ENCODE measurements around the gene GLYR1. TPM values are rescaled to one million over a fixed set of nuclear protein-coding genes. Genes with fewer than 3 reads are reported as not detected.

Gene GLYR1
- total and polyA plus RNA-seq, 2 donors from 2014 or later = 47.9 to 119 TPM

DNA sequence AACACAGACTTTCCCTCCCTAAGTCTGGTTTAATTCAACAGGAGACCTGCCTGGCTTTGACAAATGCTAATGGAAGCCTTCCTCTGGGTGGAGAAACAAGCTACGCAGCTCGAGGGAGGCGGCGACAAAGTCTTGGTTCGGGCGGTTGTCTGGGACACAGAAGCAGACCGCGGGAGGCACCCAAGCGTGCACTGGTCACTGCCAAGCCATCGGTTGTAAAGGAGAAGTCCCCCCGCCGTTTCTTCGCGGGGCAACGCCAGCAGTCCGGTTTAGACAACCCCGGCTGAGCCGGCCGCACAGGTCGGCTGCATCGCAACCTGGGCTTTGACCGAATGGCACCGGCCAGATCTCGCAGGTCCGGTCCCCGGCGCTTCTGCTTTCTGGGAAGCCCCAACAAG lies 586 bp downstream of the GLYR1 start:
- peaks cover 4 to 23% (median 17%) of the 10 kb centered on the region in 3 donors for H3K36me3 ChIP-seq (ENCODE audit: control insufficient read depth in 2 of 3, insufficient read depth in 3 of 3, low read length in 3 of 3)
- FAIRE-seq = no peak
- DNase-seq = peak; percentile 70 to 91 (median 81)
- H3K4me1 ChIP-seq (ENCODE audit: control insufficient read depth in 2 of 3, insufficient read depth in 2 of 3, low read depth in 1 of 3, low read length in 3 of 3) = peaks cover 0 to 23% (median 8%) of the 10 kb centered on the region in 3 donors
- peak overlapping the region; percentile 91 to 93 for H3K27ac ChIP-seq (ENCODE audit: low read depth in 2 of 2, low read length in 2 of 2)
- H3K9me3 ChIP-seq (ENCODE audit: control insufficient read depth in 2 of 3, insufficient read depth in 1 of 3, low read length in 3 of 3) = no peaks in the 10 kb centered on the region
- TF ChIP-seq, protein P1, sequence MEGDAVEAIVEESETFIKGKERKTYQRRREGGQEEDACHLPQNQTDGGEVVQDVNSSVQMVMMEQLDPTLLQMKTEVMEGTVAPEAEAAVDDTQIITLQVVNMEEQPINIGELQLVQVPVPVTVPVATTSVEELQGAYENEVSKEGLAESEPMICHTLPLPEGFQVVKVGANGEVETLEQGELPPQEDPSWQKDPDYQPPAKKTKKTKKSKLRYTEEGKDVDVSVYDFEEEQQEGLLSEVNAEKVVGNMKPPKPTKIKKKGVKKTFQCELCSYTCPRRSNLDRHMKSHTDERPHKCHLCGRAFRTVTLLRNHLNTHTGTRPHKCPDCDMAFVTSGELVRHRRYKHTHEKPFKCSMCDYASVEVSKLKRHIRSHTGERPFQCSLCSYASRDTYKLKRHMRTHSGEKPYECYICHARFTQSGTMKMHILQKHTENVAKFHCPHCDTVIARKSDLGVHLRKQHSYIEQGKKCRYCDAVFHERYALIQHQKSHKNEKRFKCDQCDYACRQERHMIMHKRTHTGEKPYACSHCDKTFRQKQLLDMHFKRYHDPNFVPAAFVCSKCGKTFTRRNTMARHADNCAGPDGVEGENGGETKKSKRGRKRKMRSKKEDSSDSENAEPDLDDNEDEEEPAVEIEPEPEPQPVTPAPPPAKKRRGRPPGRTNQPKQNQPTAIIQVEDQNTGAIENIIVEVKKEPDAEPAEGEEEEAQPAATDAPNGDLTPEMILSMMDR (IDR thresholded peaks at IDR 0.05; ENCODE audit: borderline replicate concordance, extremely low read depth, insufficient read depth) = no peak
- intact Hi-C loops (cut with DNase I) = no loop called here
- no peaks in the 10 kb centered on the region for H3K27me3 ChIP-seq (ENCODE audit: control insufficient read depth, insufficient read depth, low read length)
- H3K4me3 ChIP-seq (ENCODE audit: low read length in 3 of 3) = peak overlapping the region; percentile 37 to 89 (median 71)
- H3K9ac ChIP-seq (ENCODE audit: low read length in 3 of 3) = peak overlapping the region; percentile 20 to 57 (median 50)

DNA sequence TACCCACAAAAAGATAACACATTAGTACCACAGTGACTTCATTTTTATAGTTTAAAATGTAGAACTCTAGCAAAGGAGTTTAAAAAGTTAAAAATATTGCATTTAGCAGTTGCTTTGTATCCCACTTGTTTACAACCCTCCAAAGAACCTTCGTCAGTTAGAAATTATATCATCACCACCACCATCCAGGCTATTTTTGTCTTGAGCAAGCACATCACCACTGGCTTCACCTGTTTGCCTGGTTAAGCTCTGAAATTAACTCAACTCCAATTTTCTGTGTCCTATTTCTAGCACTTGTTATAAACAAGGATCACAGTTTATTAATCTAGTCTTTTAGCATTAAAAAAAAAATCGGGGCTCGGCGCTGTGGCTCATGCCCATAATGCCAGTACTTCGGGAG lies 6.1 kb downstream of the GLYR1 start:
- intact Hi-C loops (cut with DNase I) = no loop called here
- DNase-seq (no peak), FAIRE-seq (no peak)
- H3K9me3 ChIP-seq (ENCODE audit: control insufficient read depth in 2 of 3, insufficient read depth in 1 of 3, low read length in 3 of 3) = no peaks in the 10 kb centered on the region
- peaks cover 0 to 10% (median under 1%) of the 10 kb centered on the region in 3 donors for H3K4me1 ChIP-seq (ENCODE audit: control insufficient read depth in 2 of 3, insufficient read depth in 2 of 3, low read depth in 1 of 3, low read length in 3 of 3)
- H3K4me3 ChIP-seq (ENCODE audit: low read length in 3 of 3) = no peak overlapping the region
- H3K9ac ChIP-seq (ENCODE audit: low read length in 3 of 3) = no peak overlapping the region
- TF ChIP-seq, protein P1 (IDR thresholded peaks at IDR 0.05; ENCODE audit: borderline replicate concordance, extremely low read depth, insufficient read depth) = no peak
- no peak overlapping the region for H3K27ac ChIP-seq (ENCODE audit: low read depth in 2 of 2, low read length in 2 of 2)
- no peaks in the 10 kb centered on the region for H3K27me3 ChIP-seq (ENCODE audit: control insufficient read depth, insufficient read depth, low read length)
- peaks cover 14 to 50% (median 38%) of the 10 kb centered on the region in 3 donors for H3K36me3 ChIP-seq (ENCODE audit: control insufficient read depth in 2 of 3, insufficient read depth in 3 of 3, low read length in 3 of 3)

DNA sequence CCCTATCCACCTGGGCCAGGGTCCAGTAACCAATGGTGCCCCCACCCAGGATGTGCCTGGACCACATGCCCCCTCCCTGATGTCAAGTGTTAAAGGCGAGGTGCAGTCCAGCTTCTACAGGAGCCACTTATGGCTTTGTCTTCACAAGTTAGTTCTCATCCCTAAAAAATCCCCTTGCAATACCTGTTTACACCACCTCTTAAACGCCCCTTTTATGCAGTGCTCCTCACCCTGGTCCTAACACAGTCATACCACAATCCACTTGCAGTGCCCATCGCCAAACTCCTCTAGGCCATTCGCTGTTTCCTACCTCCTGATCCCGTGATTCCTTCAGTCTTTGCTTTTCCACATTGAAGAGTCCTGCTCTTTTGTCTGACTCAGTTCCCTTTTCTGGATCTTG lies 7.1 kb downstream of the GLYR1 start:
- Histone ChIP-seq H3K4me1 (ENCODE audit: control insufficient read depth in 2 of 3, insufficient read depth in 2 of 3, low read depth in 1 of 3, low read length in 3 of 3) (no peaks in the 10 kb centered on the region), H3K9me3 (ENCODE audit: control insufficient read depth in 2 of 3, insufficient read depth in 1 of 3, low read length in 3 of 3) (no peaks in the 10 kb centered on the region), H3K4me3 (ENCODE audit: low read length in 3 of 3) (no peak overlapping the region), H3K27me3 (ENCODE audit: control insufficient read depth, insufficient read depth, low read length) (no peaks in the 10 kb centered on the region), H3K27ac (ENCODE audit: low read depth in 2 of 2, low read length in 2 of 2) (no peak overlapping the region), H3K9ac (ENCODE audit: low read length in 3 of 3) (no peak overlapping the region), H3K36me3 (ENCODE audit: control insufficient read depth in 2 of 3, insufficient read depth in 3 of 3, low read length in 3 of 3) (peaks cover 14 to 53% (median 39%) of the 10 kb centered on the region in 3 donors)
- no peak for FAIRE-seq
- DNase-seq = no peak
- intact Hi-C loops (cut with DNase I) = no loop called here
- TF ChIP-seq, protein P1 (IDR thresholded peaks at IDR 0.05; ENCODE audit: borderline replicate concordance, extremely low read depth, insufficient read depth) = no peak

Data from kidney (tissue), 14 donors.